Measurements from ENCODE around the gene PEX7.

- no peak for TF ChIP-seq POLR2A (IDR thresholded peaks at IDR 0.05)
- TF ChIP-seq CTCF (IDR thresholded peaks at IDR 0.05), result no peak
- TF ChIP-seq POLR2AphosphoS5 (IDR thresholded peaks at IDR 0.05), result no peak
These were observed 27.0 kb upstream of the PEX7 start for GRCh38 chr6:136795386-136795785.

Data from transverse colon (tissue), 4 donors.